Endothelial cell of umbilical vein (primary cell): Measurements from ENCODE around the gene TET1. TPM values are rescaled to one million over a fixed set of nuclear protein-coding genes. Genes with fewer than 3 reads are reported as not detected.

ENCODE experiments used
- BruUV-seq: library from RNA; stranded (reverse); fragments of 400-500 nt; replicated peaks from 2 replicates; lab custom pipeline; 2021; lab: Mats Ljungman, UMichigan
- CTCF ChIA-PET: fragments of 300-600, 350-600 bp; sonication (Branson Sonifier 250); formaldehyde crosslinking; loops from one replicate; lab custom pipeline; 2021; ENCODE audit warnings: antibody characterized with exemption, inconsistent platforms; lab: Charles Lee
- POLR2A ChIA-PET: fragments of 300-600, 350-600 bp; sonication (Branson Sonifier 250); formaldehyde crosslinking; loops from one replicate; lab custom pipeline; 2021; ENCODE audit warnings: antibody characterized with exemption, inconsistent platforms; lab: Charles Lee
- DNase-seq: peaks from one replicate; pipeline ENCODE4 v3.0.0-alpha.2; 2011; ENCODE audit warnings: low read depth, low spot score
- FAIRE-seq: peaks from 2 replicates; lab custom pipeline; 2011; peaks lifted over from hg19 to GRCh38; lab: Jason Lieb, UNC
- H2AFZ ChIP-seq: 2 replicates; pipeline ENCODE4 v1.6.0; 2012; ENCODE audit warnings: low read depth, low read length, control low read depth, inconsistent platforms
- H3K27ac ChIP-seq: 2 replicates; pipeline ENCODE4 v1.5.1; 2011; ENCODE audit warnings: low read depth, mild to moderate bottlenecking, control low read depth, low read length, moderate library complexity; ENCODE audit not compliant: insufficient read depth
- H3K27me3 ChIP-seq, 2 experiments: 2 replicates each; pipeline versions ENCODE4 v1.6.0 to v1.6.1; 2011; ENCODE audit warnings: low read length in 2 of 2, mixed read lengths in 1 of 2; ENCODE audit not compliant: control insufficient read depth in 2 of 2, insufficient read depth in 2 of 2
- H3K36me3 ChIP-seq, 2 experiments: 2 replicates in 1 of 2; 3 replicates in 1 of 2; pipeline ENCODE4 v1.5.1; 2011; ENCODE audit warnings: low read length in 2 of 2, mild to moderate bottlenecking in 1 of 2, moderate library complexity in 1 of 2; ENCODE audit not compliant: control insufficient read depth in 2 of 2, insufficient read depth in 2 of 2; ENCODE audit errors: extremely low read depth in 1 of 2
- H3K4me1 ChIP-seq: 3 replicates; pipeline ENCODE4 v1.5.1; 2011; ENCODE audit warnings: mild to moderate bottlenecking, low read length; ENCODE audit not compliant: control insufficient read depth, insufficient read depth; ENCODE audit errors: extremely low read depth
- H3K4me2 ChIP-seq: 2 replicates; pipeline ENCODE4 v1.6.1; 2011; ENCODE audit warnings: low read length, control low read depth, mixed read lengths; ENCODE audit not compliant: insufficient read depth
- H3K4me3 ChIP-seq, 3 experiments: fragments of 200-600 bp in 1 of 3; sonication (generic), shearing (Covaris generic) in 1 of 3; replicated peaks in 1 of 3; 2 replicates each; pipeline ENCODE4 v1.5.1; 2011 to 2016; ENCODE audit warnings: control low read depth in 3 of 3, low read length in 3 of 3, mild to moderate bottlenecking in 2 of 3, inconsistent platforms in 1 of 3, low read depth in 1 of 3, moderate library complexity in 1 of 3; ENCODE audit not compliant: insufficient read depth in 1 of 3
- H3K79me2 ChIP-seq: 2 replicates; pipeline ENCODE4 v1.6.0; 2012; ENCODE audit warnings: low read length, inconsistent platforms; ENCODE audit not compliant: control insufficient read depth, insufficient read depth
- H3K9ac ChIP-seq: replicated peaks from 2 replicates; pipeline ENCODE3; 2011; ENCODE audit warnings: low read length, control low read depth; ENCODE audit not compliant: insufficient read depth; ENCODE audit errors: extremely low read depth
- H3K9me1 ChIP-seq: replicated peaks from 3 replicates; pipeline ENCODE4 v1.6.0; 2011; ENCODE audit warnings: mild to moderate bottlenecking, low read length; ENCODE audit not compliant: control insufficient read depth, insufficient read depth; ENCODE audit errors: extremely low read depth
- H3K9me3 ChIP-seq: replicated peaks from 2 replicates; pipeline ENCODE4 v1.5.1; 2012; ENCODE audit warnings: low read length, inconsistent platforms; ENCODE audit not compliant: control insufficient read depth, insufficient read depth
- H4K20me1 ChIP-seq: replicated peaks from 2 replicates; pipeline ENCODE3; 2011; ENCODE audit warnings: mild to moderate bottlenecking, low read length; ENCODE audit not compliant: control insufficient read depth, insufficient read depth; ENCODE audit errors: extremely low read depth
- CTCF ChIP-seq, 2 donors: IDR thresholded peaks; 1 replicate in 1 of 2; 2 replicates in 1 of 2; pipeline ENCODE4 v1.5.1; 2011; ENCODE audit warnings: low read length in 2 of 2, mild to moderate bottlenecking in 2 of 2, moderate library complexity in 2 of 2, control low read depth in 1 of 2, inconsistent platforms in 1 of 2, low read depth in 1 of 2; ENCODE audit not compliant: insufficient read depth in 1 of 2; ENCODE audit errors: extremely low read depth in 1 of 2
- EZH2 ChIP-seq: IDR thresholded peaks from 2 replicates; pipeline ENCODE4 v1.6.1; 2012; ENCODE audit warnings: borderline replicate concordance, low read depth, mild to moderate bottlenecking, moderate library complexity, low read length, inconsistent platforms; ENCODE audit not compliant: severe bottlenecking
- FOS ChIP-seq: IDR thresholded peaks from 2 replicates; pipeline ENCODE4 v1.6.1; 2011; ENCODE audit warnings: mild to moderate bottlenecking, low read length, moderate library complexity, borderline replicate concordance; ENCODE audit not compliant: insufficient read depth
- GATA2 ChIP-seq: IDR thresholded peaks from 2 replicates; pipeline ENCODE4 v1.7.0; 2011; ENCODE audit warnings: low read depth, mild to moderate bottlenecking, moderate library complexity, mixed read lengths, low read length; ENCODE audit not compliant: insufficient read length, insufficient read depth
- JUN ChIP-seq: IDR thresholded peaks from 2 replicates; pipeline ENCODE4 v1.6.1; 2011; ENCODE audit warnings: borderline replicate concordance, low read depth; ENCODE audit not compliant: insufficient read length, insufficient read depth
- MAX ChIP-seq: IDR thresholded peaks from 2 replicates; pipeline ENCODE4 v1.6.1; 2011; ENCODE audit not compliant: insufficient read depth, insufficient read length
- MYC ChIP-seq: IDR thresholded peaks from one replicate; pipeline ENCODE4 v1.6.1; 2011; ENCODE audit warnings: mild to moderate bottlenecking, low read depth, low read length
- POLR2A ChIP-seq: IDR thresholded peaks from 2 replicates; pipeline ENCODE4 v1.6.1; 2012; ENCODE audit warnings: low read depth, mild to moderate bottlenecking, control low read depth, low read length
- POLR2AphosphoS5 ChIP-seq: IDR thresholded peaks from 2 replicates; pipeline ENCODE4 v1.6.1; 2012; ENCODE audit warnings: low read depth, mild to moderate bottlenecking, control low read depth, low read length, moderate library complexity; ENCODE audit not compliant: insufficient read depth
- dilution Hi-C: fragments of 300-500 bp; cut with MboI; formaldehyde crosslinking; loops from one replicate; pipeline ENCODE4 v1.15.0; 2019; ENCODE audit warnings: low sequenced_read_pairs; ENCODE audit not compliant: extremely low pct_ligation_motif_present
- intact Hi-C: fragments of 100-400 bp; cut with micrococcal nuclease; formaldehyde crosslinking; loops from one replicate; pipeline ENCODE4 v1.10.0; 2022
- polyA plus RNA-seq, 4 experiments: library from polyadenylated mRNA; depleted of rRNA in 3 of 4; stranded (reverse) in 3 of 4; unstranded in 1 of 4; fragments of >200 nt; gene quantifications; 2 replicates each; pipeline versions ENCODE4 v1.2.1 to v1.2.3, GENCODE V29; 2011 to 2012; ENCODE audit warnings: missing spikeins in 1 of 4
- total RNA-seq: library from RNA; stranded (reverse); gene quantifications from 2 replicates; pipeline ENCODE4 v1.2.3, GENCODE V29; 2021

Gene TET1
- total and polyA plus RNA-seq, 2 donors (not counting 3 experiments of a cell fraction or from before 2014, with no cell fraction given), result 0.23 to 1.5 TPM

- Histone ChIP-seq H3K4me3 (no peak overlapping the region), H3K27me3 (no peaks in the 10 kb centered on the region), H3K9me1 (no peaks in the 10 kb centered on the region), H3K79me2 (peaks cover 31% of the 10 kb centered on the region), H3K4me1 (no peaks in the 10 kb centered on the region), H2AFZ (no peak overlapping the region), H3K4me2 (no peak overlapping the region), H4K20me1 (no peaks in the 10 kb centered on the region), H3K27ac (no peak overlapping the region), H3K36me3 (peaks cover 20 to 27% of the 10 kb centered on the region in 2 experiments), H3K9ac (no peak overlapping the region), H3K9me3 (no peaks in the 10 kb centered on the region)
- DNase-seq, result no peak
- CTCF ChIA-PET, result interaction anchor here (2.3 kb wide), 1 partner anchor 184 kb away, joined by 12 read pairs; no protein-coding TSS in a partner anchor
- dilution Hi-C loops, result no loop called here
- TF ChIP-seq JUN (no peak), EZH2 (no peak), POLR2A (no peak), GATA2 (no peak), MYC (no peak), FOS (no peak), CTCF (IDR thresholded peaks at IDR 0.05; ENCODE audit: extremely low read depth in 1 of 2, insufficient read depth in 1 of 2, low read depth in 1 of 2, low read length in 2 of 2) (no peak), MAX (no peak), POLR2AphosphoS5 (no peak)
- intact Hi-C loops, result no loop called here
- no peak for FAIRE-seq
- BruUV-seq, result no TSS peak
- POLR2A ChIA-PET, result no interaction called here
Measured at GRCh38 chr10:68734349-68734748, 174.2 kb downstream of the TET1 start.
